Medulla oblongata (tissue), 1 donor: ENCODE measurements around the gene MANF.

ENCODE experiments used
- DNase-seq: peaks from one replicate; pipeline ENCODE4 v3.0.0-alpha.2; 2015; ENCODE audit errors: extremely low spot score

The MANF gene

GRCh38 chr3:51436998-51437639 is 52.0 kb downstream of the MANF start:
- DNase-seq, result no peak
